Stimulated activated CD8-positive, alpha-beta memory T cell treated with anti-CD3 and anti-CD28 coated beads, Interleukin-4, amount 100 ng/mL, for 4 hours (primary cell): ENCODE data around the gene LRRC28.

Experiments
- DNase-seq, 2 donors: peaks; one replicate each; pipeline ENCODE4 v3.0.0-alpha.2; 2020; ENCODE audit warnings: low read depth in 2 of 2, low spot score in 1 of 2

The LRRC28 gene

DNA sequence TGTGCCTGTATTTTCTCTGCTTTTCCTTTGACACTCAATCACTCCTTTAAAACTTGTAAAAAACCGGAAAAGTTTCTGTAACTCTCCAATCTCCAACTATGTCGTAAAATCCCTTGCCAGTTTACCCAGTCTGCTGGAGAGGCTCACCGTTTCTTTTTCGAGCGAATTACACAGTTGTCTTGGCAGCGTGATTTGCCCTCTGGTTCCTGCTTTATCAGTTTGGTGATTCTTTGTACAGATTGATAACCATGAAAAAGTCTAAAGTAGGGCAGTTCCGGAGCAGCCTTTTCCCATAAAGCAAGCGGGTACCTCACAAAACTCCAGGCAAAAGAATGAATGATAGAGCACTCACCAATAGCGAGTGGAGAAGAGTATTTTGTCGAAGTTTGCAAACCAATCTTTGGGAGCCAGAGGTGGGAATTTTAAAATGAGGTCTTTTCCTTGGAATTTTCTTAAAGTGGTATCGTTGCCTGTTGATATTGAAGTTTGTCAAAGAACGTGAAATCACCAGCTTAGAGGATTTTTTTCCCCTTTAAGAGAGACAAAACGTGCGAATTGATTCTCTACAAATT is 1.9 kb upstream of the LRRC28 start, which contains the start of gene TTC23:
Gene TTC23, minus strand, starts transcription at position 312 of the 572 bp plus-strand sequence. CDS start 20,869 bp downstream, outside the sequence.
- DNase-seq: no peak

DNA sequence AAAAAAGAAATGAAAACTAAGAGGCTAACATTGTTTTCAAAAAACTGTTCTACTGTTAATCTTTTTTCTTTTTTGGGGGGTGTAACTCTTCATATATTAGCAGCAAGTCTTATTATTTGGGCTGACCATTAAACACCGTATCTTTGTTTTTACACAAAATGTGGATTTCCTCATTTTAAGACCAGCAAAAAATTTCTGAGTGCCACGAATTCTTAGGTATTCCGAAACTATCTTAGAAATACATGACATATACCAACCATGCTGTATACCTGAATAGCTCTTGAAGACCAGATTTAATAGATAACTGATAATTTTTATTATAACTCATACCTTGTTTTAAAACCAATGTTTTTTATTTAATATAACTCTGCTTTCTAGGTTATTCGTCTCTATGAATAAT is 1.3 kb upstream of the LRRC28 start:
- no peak for DNase-seq

DNA sequence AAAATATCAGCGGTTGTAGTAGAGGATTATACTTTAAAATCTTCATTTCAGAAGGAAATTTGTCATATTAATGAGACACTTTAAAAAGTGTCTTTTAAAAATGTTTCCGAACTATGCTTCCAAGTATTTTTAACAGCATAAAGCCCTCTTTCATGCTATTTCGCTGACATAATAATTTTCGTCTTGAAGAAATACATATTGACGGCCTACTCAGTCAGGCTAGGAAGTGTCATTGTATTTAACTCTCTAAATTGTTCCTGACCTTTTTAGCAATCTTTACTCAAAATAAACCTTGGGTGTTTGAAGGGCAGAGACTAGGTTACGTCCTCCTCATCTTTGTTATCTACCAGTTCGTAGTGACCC is 806 bp upstream of the LRRC28 start:
- DNase-seq: no peak

DNA sequence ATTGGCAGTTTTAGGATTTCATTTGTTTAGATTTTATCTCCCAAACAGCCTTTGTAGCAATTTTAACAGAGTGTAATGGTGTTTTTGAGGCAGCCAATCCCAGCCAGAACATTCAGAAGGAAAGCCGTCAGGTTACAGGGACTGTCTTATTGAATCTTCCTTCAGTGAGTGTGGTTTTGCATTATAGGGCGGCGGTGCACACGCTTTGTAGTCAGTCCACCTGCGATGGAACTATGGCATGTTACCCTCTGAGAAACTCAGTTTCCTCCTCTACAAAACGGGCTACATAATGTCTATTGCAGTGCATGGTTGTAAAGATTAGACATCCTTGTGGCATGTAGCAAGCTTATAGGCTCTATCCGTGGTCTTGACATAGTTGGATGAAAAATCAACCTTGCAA is 1.0 kb downstream of the LRRC28 start:
- DNase-seq: no peak

DNA sequence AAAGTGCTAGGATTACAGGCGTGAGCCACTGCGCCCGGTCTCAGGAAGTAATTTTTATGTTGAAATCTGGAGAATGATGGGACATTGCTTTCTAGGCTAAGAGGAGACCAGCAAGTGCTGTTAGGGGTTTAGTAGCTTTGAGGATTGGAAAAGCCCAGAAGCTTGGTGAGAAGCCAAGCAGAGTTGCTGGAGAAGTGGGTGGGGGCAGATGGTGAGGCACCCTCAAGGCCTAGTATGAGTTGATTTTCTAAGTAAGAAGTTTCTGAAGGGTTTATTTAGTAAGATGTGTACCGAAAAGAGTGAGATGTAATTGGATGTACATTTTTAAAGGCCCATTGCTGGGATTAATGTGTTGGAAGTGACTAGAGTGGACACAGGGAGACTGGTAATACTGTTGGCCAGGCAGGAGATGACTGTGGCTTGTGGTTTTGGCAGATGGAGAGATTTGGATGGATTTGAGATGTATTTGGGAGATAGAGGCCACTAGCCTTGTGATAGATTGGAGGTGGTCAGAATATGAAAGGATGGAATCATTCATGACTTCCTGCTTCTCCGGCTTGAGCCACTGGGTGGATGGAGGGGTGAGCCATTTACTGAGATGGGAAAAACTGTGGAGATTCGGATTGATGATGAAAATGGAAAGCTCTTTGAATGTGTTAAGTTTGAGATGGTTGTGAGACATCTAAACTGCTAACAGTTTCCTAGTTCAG is 2.3 kb downstream of the LRRC28 start:
- DNase-seq: no peak

DNA sequence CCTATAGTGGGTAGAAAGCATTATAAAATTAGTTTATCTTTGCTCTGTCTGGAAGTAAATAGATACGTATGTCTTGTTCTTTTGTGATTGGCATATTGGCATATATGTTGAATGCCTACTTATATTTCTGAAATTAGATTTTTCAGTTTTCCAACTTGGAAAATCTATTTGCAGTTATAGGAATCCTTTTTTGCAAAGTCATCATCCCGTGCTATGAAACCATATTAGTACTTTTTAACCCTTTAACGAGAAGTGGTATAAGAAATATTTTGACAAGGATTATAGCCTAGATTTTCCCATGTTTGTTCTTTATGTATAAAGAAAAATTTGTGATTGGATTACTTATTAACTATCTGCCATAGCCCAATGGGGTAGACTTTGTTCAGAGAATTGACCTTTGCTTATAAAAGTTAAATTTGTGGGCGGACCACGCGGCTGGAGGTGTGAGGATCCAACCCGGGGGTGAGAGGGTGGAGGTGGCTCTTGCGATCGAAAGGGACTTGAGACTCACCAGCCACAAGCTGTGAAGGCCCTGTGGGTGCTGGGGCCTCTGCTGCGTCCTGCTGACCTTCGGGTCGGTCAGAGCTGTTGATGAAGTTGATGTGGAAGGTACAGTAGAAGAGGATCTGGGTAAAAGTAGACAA is 5.9 kb downstream of the LRRC28 start:
- DNase-seq: no peak

DNA sequence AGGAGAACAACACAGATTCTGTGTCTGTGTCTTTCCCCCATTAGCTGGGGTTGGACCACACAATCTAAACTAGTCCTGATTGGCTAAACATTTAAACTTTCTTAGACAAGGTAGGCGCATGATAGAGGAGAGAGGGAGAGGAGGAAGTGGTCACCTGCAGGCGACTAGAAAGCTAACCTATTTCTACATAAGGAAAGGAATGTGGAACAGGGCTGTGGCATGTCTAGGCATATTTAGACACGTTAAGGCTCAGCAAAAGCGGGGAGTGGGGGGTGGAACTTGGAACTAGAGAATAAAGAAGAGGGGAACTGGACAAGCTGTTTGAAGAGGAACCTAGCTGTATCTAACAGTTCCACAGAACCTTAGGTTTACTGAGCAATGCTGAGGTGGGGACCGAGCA is 12.8 kb downstream of the LRRC28 start:
- DNase-seq: no peak

DNA sequence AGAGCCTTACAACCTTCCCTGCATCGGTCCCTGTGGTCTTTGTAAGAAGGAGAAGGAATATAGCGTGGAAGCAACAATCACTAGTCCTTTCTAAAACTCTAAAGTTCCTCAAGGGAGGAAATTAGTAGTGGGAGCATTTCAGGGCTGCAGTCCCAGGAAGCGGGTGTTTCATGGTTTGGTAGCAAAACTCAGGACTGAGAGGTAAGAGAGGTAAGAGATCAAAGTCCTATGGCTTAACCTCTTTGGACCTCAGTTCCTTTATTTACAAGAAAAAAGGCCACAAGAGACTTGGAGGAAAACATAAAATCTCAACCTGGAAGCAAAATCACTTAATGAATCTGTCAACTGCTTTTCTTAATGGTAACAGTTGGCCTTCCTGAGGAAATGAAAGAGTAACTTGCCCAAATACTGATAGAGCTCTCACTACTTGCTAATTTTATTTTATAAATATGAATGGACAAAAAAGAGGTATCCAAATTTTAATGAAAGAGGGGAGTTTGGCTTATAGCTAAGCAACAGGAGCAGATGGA is 14.3 kb downstream of the LRRC28 start:
- DNase-seq: no peak

DNA sequence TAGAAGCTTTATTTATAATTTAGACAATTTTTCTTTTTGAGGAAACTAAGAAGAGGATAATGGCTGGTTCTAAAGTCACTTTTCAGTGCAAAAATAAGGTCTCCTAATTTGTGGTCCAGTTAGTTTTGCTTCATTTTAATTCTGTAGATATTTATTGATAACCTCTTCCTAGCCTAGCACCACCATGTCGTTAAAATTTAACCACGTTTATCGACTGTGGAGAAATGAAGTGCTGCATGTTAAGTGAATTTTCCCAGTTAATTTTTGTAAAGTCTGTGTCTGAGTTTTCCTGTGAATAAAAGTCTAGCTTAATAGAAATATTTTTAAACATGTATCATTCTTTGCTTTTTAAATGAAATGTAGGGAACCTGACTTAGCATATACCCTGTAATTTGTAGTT is 16.7 kb downstream of the LRRC28 start:
- DNase-seq: no peak

DNA sequence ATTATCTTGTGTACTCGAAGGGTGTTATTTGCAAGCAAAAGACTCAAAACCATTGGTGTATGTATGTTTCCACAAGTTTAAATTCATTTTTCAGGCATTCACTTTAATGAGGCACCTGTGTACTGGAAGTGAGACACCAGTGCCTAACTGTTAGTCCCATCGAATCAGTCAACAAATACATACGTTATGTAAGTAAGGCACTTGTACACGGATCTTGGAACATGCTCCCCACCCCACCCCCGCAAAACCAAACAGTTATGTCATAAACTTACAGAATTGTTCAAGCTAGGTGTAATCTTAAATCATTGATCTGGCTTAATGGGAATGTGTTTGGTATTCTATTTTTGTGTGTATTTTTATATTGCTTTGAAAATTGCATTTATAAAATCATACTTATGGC is 17.1 kb downstream of the LRRC28 start:
- no peak for DNase-seq

DNA sequence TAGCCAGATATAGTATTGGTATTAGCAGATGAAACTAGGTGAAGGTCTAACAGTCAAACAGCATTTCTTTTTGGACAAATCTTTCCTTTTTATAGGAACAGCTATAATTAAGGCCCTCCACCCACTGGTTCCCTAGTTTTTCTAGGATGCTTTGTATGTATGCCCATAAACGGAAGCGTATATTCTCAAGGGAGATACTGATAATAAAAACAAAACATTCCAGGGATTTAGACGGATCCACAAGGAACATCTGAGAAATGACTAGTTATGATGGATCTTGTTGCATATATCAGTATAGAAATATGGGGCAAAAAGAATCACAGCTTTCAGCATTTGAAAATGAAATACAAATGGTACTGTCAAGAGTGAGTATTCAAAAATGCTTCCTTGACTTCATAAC is 22.5 kb downstream of the LRRC28 start:
- no peak for DNase-seq

DNA sequence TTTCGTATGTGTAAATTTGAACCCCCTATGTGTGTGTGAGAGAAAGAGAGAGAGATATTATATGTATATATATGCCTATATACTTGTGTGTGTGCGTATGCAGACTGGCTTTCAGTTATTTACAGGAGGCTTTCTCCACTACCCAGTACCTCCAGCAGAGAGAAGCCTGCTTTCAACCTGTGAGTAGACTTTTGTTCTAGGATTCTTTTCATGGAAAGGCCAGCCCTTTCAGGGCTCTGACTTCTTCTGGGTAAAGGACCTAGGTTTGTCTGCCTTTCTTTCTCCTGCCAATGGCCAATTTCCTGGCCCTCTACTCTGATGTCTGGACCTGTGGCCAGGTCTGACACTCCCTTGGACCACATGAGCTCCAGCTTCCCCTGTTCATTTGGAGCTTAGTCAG is 23.8 kb downstream of the LRRC28 start:
- DNase-seq: no peak

DNA sequence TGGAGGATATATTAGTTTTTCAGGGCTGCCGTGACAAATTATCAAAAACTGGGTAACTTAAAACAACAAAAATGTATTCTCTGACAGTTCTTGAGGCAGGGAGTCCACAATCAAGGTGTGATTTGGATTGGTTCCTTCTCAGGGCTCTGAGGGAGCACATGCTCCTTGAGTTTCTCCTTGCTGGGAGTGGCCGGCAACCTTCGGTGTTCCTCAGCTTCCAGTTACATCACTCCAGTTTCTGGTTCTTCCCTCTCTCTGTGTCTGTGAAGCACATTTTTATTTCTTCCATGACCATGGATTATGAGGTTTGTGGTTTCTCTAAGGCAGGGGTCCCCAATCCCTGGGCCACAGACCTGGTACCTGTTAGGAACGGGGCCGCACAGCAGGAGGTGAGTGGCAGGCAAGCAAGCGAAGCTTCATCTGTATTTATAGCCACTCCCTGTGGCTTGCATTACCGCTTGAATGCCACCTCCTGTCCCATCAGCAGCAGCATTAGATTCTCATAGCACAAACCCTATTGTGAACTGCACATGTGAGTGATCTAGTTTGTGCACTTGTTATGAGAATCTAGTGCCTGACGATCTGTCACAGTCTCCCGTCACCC is 24.3 kb downstream of the LRRC28 start:
- DNase-seq: no peak

DNA sequence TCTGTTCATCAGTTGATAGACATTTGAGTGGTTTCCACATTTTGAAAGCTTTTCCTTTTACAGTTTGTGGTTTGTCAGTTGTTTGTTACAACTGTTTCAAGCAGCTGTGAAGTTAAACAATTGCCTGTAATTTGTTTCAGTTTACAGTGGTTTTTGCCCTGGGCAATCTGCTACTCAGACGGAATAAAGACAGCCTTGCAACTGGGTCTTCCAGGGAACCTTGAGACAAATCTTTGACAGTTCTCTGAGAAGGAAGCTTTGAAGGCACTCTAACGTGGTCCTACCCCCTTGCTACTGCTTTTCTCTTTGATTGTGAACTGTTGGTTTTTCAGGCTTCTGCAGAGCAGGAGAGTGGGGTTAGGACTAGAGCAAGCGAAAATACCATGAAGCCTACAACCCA is 28.0 kb downstream of the LRRC28 start:
- no peak for DNase-seq

DNA sequence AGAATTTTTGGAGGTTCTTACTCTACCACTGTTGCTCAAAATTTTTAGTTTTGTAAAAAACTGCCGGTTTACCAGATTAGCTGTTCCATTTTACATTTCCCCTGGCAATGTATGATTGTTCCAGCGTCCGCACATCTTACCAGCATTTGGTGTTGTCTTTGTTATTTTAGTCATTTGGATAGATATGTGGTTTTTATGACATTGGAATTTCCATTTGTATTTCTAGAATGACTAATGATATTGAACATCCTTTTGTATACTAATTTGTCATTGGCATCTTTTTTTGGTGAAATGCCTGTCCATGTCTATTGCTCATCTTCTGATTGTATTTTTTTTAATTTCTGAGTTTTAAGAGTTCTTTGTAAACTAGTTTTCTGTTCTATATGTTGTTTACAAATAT is 28.5 kb downstream of the LRRC28 start:
- no peak for DNase-seq

DNA sequence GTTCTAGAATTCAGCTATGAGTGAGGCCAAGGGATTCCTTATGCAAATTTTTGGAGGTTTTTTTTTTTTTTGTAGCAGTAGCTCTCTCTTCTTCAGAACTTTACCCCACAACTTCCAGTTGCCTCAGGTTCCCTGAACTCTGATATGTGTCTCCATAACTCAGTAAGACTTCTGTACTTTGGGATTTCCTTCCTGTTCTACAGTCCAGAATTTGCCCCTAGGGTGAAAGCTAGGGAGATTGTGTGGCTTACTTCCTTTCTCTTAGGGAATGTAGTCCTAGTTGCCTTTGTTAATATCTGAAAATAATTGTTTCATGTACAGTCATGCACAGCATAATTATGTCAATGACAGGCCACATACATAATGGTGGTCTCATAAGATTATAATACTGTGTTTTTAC is 30.8 kb downstream of the LRRC28 start:
- DNase-seq: no peak

DNA sequence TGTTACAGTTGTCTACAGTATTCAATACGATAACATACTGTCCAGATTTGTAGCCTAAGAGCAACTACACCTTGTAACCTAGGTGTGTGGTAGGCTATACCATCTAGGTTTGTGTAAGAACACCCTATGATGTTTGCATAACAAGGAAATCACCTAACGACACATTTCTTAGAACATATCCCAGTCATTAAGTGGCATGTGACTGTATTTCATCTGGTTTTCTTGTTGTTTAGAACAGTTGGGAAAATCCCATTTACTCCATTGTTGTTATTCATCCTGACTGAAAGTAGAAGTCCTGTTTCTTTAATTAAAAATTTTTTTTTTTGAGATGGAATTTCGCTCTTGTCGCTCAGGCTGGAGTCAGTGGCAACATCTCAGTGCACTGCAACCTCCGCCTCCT is 31.3 kb downstream of the LRRC28 start:
- no peak for DNase-seq

DNA sequence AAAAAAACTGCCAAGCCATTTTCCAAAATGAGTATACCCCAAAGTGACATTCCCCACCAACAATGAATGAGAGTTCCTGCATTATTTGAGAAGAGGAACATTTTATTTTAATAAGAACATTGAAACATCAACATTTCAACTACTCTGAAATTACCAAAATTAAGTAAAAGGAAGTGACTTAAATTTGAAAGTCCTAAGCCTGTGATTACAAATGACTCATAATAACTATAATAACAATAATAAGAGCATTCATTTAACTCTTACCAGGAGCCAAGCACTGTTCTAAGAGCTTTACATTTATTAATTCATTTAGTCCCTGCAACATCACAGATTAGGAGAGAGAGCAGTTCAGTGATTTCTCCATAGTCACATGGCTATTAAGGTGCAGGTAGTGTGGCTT is 32.4 kb downstream of the LRRC28 start:
- DNase-seq: no peak

DNA sequence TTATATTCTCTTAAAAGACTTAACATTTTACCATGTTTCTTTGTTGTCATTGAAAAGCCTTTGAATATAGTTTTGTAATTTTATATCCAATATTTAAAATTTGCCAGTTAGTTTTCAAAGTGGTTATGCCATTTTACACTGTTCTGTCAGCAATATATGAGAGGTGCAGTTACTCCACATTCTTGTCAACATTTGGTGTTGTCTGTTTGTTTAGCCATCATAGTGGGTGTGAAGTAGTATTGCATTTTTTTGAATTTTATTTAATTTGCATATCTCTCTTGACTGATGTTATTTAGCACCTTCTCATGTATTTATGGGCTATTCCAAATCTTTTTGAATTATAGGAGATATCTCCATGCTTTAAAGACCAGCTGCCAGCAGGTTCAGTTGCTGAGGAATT is 40.4 kb downstream of the LRRC28 start:
- no peak for DNase-seq

DNA sequence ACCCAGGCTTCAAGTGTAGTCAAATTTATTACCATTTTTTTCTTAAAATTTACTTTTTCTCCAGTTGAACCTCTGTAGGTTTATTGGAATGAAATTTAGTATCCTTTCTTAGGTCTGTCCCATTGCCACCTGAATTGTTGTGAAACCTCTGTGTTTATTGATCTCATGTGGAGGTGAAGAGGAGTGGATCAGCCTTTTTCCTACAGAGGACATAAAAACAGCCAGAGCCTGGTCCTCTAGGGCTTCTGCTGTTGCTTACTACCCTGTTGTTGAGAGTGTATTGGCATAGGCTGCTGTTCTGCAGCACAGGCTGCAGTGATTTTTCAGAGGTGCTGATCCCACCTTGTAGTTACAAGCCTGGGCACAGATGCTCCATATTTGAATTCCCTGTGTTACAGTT is 44.6 kb downstream of the LRRC28 start:
- no peak for DNase-seq

DNA sequence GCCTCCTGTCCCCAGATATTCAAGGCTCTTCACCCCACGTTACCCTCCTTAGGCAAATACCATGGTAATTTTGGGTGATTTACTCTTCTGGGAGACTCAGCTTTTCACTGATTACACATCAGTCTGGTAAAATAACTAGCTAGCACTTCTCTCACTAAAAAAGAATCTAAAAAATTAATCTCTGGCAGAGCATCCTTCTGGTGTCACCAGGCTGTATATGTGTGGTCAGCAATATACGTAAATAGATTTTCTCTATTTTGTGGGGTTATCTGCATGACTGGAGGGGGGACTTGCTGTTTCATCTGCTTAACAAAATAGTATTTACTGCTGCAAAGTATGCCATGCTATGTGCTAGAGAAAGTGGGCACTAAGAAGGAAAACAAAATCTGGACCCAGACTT is 45.1 kb downstream of the LRRC28 start:
- DNase-seq: no peak

DNA sequence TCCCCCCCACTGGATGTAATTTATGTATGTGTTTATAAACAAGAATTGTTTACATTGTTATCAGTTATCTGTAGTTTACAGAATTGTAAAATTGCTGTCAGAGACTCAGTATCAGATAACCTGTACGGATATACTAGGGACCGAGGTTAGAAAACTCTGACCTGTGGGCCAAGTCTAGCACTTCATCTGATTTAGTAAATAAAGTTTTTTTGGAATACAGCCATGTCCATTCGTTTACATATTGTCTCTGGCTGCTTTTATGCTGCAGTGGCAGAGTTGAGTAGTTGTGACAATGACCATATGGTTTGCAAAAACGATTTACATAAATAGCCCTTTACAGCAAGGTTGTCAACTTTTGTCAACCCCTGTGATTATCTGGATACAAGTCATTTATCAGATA is 52.6 kb downstream of the LRRC28 start:
- DNase-seq: no peak
